ENCODE results near the gene RANBP9. TPM values are rescaled to one million over a fixed set of nuclear protein-coding genes. Genes with fewer than 3 reads are reported as not detected.
A peak's percentile ranks its signal among the peaks of the same experiment; 100 is the strongest.

The RANBP9 gene
- total and polyA plus RNA-seq, 9 of the 15 experiments (the other 6 are each of a cell fraction or from before 2014, with no cell fraction given), result 27.5 to 130 (median 61.5) TPM

DNA sequence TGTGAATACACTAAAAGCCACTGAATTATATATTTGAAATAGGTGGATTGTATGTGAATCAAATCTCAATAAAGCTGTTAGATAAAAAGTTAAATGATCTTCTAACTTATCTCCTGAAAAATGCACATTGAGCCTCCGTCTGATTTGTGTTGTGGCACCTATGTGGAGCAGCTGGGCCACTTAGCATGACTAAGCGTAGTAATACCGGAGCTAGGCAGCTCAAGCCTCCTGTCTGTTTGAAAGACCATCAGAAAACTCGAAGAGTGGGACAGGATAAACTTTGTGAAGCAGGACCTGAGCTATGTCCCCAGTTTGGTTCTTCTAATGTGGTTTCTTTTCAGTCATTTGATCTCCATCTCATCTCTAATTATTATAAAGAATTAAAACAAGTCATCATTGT, 107.5 kb downstream of the RANBP9 start:
- Histone ChIP-seq H3K27ac (ENCODE audit: extremely low read depth, low read depth, low read length) (peak overlapping the region; percentile 3; the same call in 1 of the 3 replicates), H3K27me3 (ENCODE audit: control insufficient read depth in 2 of 2, insufficient read depth in 2 of 2, low read length in 2 of 2) (no peaks in the 10 kb centered on the region), H3K9me3 (replicated peaks; ENCODE audit: control insufficient read depth, insufficient read depth, low read depth, low read length) (no peaks in the 10 kb centered on the region), H3K4me3 (no peak overlapping the region), H3K9ac (ENCODE audit: insufficient read depth in 1 of 2, low read depth in 2 of 2, low read length in 2 of 2) (no peak overlapping the region), H3K4me1 (replicated peaks in 1 of 2; ENCODE audit: control insufficient read depth in 2 of 2, insufficient read depth in 2 of 2, low read length in 2 of 2) (peaks cover 0 to 2% of the 10 kb centered on the region in 2 experiments; a peak in 2 of 5 replicates), H3K36me3 (ENCODE audit: control insufficient read depth, insufficient read depth, low read length) (peaks cover 15% of the 10 kb centered on the region), H4K20me1 (replicated peaks; ENCODE audit: control insufficient read depth, insufficient read depth, low read length) (no peaks in the 10 kb centered on the region), H3K9me1 (ENCODE audit: control insufficient read depth, insufficient read depth, low read length) (no peaks in the 10 kb centered on the region), H3K4me2 (ENCODE audit: insufficient read depth, low read length) (no peak overlapping the region), H2AFZ (ENCODE audit: low read depth, low read length) (no peak overlapping the region), H3K79me2 (ENCODE audit: control insufficient read depth, insufficient read depth, low read length) (no peaks in the 10 kb centered on the region)
- WGBS (ENCODE audit: insufficient coverage, low coverage, missing lambda C conversion rate), result 19% methylated on average over 4 of the region's 4 CpGs
- in situ Hi-C loops (cut with MboI), result no loop called here
- TF ChIP-seq ZNF140 (CRISPR knock-in tag; IDR thresholded peaks at IDR 0.05), result no peak
- no peak for TF ChIP-seq ZC3H11A (IDR thresholded peaks at IDR 0.05; ENCODE audit: low read depth, low read length)
- TF ChIP-seq MYBL2 (IDR thresholded peaks at IDR 0.05; ENCODE audit: low read depth), result no peak
- TF ChIP-seq MYBL2 (CRISPR knock-in tag; IDR thresholded peaks at IDR 0.05; ENCODE audit: borderline replicate concordance), result no peak
- TF ChIP-seq MAFK (IDR thresholded peaks at IDR 0.05; ENCODE audit: low read length), result peak; percentile 36; the same call in 1 of the 2 replicates
- no peak for TF ChIP-seq KDM1A (IDR thresholded peaks at IDR 0.05)
- peak; percentile 84 for TF ChIP-seq NFE2 (IDR thresholded peaks at IDR 0.05; ENCODE audit: low read depth)
- 0 out of 2 replicates have a peak, but pooled peaks have one; percentile 29 for TF ChIP-seq MAFG (tag; conservative IDR thresholded peaks at IDR 0.05)
- TF ChIP-seq, protein P1, sequence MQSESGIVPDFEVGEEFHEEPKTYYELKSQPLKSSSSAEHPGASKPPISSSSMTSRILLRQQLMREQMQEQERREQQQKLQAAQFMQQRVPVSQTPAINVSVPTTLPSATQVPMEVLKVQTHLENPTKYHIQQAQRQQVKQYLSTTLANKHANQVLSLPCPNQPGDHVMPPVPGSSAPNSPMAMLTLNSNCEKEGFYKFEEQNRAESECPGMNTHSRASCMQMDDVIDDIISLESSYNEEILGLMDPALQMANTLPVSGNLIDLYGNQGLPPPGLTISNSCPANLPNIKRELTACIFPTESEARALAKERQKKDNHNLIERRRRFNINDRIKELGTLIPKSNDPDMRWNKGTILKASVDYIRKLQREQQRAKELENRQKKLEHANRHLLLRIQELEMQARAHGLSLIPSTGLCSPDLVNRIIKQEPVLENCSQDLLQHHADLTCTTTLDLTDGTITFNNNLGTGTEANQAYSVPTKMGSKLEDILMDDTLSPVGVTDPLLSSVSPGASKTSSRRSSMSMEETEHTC (IDR thresholded peaks at IDR 0.05), result no peak
- peak; percentile 42 for TF ChIP-seq MAFF (IDR thresholded peaks at IDR 0.05; ENCODE audit: low read length)
- peak; percentile 62 for TF ChIP-seq C11orf30 (IDR thresholded peaks at IDR 0.05; ENCODE audit: low read depth)
- TF ChIP-seq TFAM (CRISPR knock-in tag; conservative IDR thresholded peaks at IDR 0.05), result no peak
- TF ChIP-seq, protein P2, sequence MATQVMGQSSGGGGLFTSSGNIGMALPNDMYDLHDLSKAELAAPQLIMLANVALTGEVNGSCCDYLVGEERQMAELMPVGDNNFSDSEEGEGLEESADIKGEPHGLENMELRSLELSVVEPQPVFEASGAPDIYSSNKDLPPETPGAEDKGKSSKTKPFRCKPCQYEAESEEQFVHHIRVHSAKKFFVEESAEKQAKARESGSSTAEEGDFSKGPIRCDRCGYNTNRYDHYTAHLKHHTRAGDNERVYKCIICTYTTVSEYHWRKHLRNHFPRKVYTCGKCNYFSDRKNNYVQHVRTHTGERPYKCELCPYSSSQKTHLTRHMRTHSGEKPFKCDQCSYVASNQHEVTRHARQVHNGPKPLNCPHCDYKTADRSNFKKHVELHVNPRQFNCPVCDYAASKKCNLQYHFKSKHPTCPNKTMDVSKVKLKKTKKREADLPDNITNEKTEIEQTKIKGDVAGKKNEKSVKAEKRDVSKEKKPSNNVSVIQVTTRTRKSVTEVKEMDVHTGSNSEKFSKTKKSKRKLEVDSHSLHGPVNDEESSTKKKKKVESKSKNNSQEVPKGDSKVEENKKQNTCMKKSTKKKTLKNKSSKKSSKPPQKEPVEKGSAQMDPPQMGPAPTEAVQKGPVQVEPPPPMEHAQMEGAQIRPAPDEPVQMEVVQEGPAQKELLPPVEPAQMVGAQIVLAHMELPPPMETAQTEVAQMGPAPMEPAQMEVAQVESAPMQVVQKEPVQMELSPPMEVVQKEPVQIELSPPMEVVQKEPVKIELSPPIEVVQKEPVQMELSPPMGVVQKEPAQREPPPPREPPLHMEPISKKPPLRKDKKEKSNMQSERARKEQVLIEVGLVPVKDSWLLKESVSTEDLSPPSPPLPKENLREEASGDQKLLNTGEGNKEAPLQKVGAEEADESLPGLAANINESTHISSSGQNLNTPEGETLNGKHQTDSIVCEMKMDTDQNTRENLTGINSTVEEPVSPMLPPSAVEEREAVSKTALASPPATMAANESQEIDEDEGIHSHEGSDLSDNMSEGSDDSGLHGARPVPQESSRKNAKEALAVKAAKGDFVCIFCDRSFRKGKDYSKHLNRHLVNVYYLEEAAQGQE (IDR thresholded peaks at IDR 0.05; ENCODE audit: borderline replicate concordance), result peak; percentile 80
- TF ChIP-seq, protein P2 (CRISPR knock-in tag; IDR thresholded peaks at IDR 0.05; ENCODE audit: low read depth), result no peak
- TF ChIP-seq ZNF316 (IDR thresholded peaks at IDR 0.05), result peak; percentile 52
- intact Hi-C loops (cut with micrococcal nuclease), result no loop called here
- CTCF ChIA-PET (ENCODE audit: low intra/inter-chr PET ratio), result no interaction called here
- DNase-seq (ENCODE audit: extremely low read depth in 1 of 4, low spot score in 3 of 4) (peak in 2 of 4 experiments; percentile 50 to 52), FAIRE-seq (peak; percentile 61), ATAC-seq (peak; percentile 91)
- BruUV-seq (replicated peaks), result no TSS peak
- POLR2A ChIA-PET, result interaction anchor here (0.7 to 3.8 kb wide), 5 partner anchors 9 to 77 kb away, joined by 3 to 31 read pairs (median 6); partner anchors contain the start of gene NOL7

Measured in K562 (cell line).